Dendritic cell treated with granulocyte-macrophage colony-stimulating factor and Interleukin-4, amounts not matched to agents 40 ng/mL and 50 ng/mL, for 4 days (primary cell): ENCODE results near the gene PDIA5.
A peak's percentile ranks its signal among the peaks of the same experiment; 100 is the strongest.
"Not testable (repeated sequence)": the region's sequence is repeated elsewhere in the genome, so short reads cannot be mapped to it uniquely, and the experiment has no call there.

Experiments used
- H3K27ac Mint-ChIP-seq: one replicate; pipeline ENCODE4 v1.8.0; 2022; ENCODE audit warnings: mild to moderate bottlenecking, mixed read lengths
- H3K27me3 Mint-ChIP-seq: one replicate; pipeline ENCODE4 v1.8.0; 2022; ENCODE audit warnings: mild to moderate bottlenecking, mixed read lengths
- H3K36me3 Mint-ChIP-seq: one replicate; pipeline ENCODE4 v1.8.0; 2022; ENCODE audit warnings: low read depth, mixed read lengths
- H3K4me1 Mint-ChIP-seq: one replicate; pipeline ENCODE4 v1.8.0; 2022; ENCODE audit warnings: low read depth, mixed read lengths
- H3K4me3 Mint-ChIP-seq: one replicate; pipeline ENCODE4 v1.8.0; 2022; ENCODE audit warnings: mild to moderate bottlenecking, moderate library complexity, mixed read lengths
- H3K9me3 Mint-ChIP-seq: one replicate; pipeline ENCODE4 v1.8.0; 2022; ENCODE audit warnings: mixed read lengths
- intact Hi-C: fragments of 100-400 bp; cut with micrococcal nuclease; formaldehyde crosslinking; loops from one replicate; pipeline ENCODE4 v1.15.0; 2022

The PDIA5 gene

DNA sequence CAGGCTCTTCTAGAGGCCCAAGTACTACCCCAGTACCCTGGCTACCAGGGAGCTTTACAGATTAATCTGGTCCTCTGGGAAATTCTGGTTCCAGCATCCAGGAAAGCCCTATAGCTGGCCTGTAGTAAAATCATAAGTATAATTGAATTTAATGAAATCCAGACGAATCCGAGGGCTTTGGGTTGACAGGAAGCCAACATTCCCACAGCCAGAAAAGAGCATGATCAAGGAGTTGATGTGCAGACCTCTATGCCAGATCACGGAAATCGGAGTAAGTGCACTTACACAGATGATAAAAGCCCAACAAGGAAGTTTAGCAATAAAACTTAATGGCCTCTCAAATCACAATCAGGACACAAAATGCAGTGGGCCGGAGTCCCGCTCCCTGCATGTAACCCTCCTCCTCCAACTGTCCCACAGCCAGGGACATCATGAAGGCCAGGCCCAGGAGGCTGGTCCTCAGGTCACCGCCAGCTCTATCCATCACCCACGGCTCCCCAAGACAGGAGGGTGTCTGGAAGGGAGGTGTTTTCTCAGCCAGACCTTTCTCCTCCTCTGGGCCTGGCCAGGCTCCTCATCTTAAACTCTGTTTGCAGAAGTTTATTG, 72.1 kb downstream of the PDIA5 start:
- Mint-ChIP-seq H3K4me1 (no peaks in the 10 kb centered on the region), H3K4me3 (no peak overlapping the region), H3K36me3 (peaks cover 37% of the 10 kb centered on the region), H3K27ac (no peak overlapping the region), H3K9me3 (no peaks in the 10 kb centered on the region), H3K27me3 (no peaks in the 10 kb centered on the region)
- intact Hi-C loops, result no loop called here

DNA sequence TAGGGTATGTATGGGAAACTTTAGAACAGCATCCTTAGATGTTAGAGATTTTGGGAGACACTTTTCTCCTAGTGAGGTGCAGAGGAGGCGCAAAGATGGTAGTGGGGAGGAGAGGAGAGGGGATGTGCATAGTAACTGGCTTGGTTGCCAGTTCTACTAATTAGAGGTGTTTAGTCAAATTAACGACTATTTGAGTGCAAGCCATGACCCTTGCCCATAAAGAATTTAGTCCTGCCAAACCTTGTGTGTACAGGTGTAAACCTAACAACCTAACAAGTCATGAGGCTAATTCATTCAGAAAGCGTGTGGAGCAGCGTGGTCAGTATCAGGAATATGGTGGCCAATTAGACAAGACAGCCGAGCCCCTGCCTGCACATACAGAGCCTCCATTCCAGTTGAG, 72.7 kb downstream of the PDIA5 start:
- H3K9me3 Mint-ChIP-seq, result no peaks in the 10 kb centered on the region
- intact Hi-C loops, result no loop called here

DNA sequence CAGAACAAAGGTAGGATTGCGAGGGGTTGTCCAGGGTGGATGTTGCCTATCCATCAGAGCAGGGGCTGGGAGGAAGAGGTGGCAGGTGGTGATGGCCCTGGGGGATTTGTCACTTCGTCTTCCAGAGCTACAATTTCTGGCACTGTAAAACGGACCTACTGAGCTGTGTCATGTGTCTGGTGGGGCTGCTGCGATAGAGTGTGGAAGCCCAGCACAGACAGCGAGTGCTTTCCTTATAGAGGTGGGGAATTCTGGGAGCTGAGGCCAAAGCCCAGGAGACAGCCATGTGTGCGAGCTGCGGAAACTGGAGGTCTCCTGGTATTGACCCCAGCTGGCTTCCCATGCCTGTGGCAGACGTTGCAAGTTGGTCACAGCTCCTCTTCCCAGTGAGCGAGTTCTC, 73.7 kb downstream of the PDIA5 start:
- H3K27ac Mint-ChIP-seq, result no peak overlapping the region

More for the DNA sequence above, 72.7 kb downstream of the PDIA5 start:
- Mint-ChIP-seq H3K27me3 (no peaks in the 10 kb centered on the region), H3K36me3 (peaks cover 37% of the 10 kb centered on the region), H3K27ac (no peak overlapping the region), H3K4me1 (no peaks in the 10 kb centered on the region), H3K4me3 (no peak overlapping the region)

DNA sequence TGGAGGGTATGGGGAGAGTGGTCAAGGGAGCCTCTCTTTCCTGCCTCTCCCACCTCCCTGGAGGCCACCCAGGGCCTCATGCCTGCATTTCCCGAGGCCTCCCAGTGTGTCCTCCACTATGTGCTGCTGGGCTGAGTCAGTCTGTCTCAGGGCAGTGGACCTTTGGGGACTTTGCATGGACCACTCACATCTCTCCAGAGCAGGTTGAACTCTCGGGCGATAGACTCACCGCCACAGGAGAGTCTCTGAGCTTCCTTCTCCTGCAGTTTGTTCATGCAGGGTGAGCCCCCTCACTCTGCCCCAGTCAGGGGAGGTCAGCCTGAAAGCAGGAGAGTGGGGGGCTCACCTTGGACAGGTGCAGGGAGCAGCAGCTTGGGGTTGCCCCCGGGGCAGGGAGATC, 74.5 kb downstream of the PDIA5 start:
- H3K27me3 Mint-ChIP-seq, result no peaks in the 10 kb centered on the region
- H3K4me1 Mint-ChIP-seq, result no peaks in the 10 kb centered on the region
- no peak overlapping the region for H3K27ac Mint-ChIP-seq
- H3K4me3 Mint-ChIP-seq, result no peak overlapping the region
- H3K36me3 Mint-ChIP-seq, result peaks cover 44% of the 10 kb centered on the region
- no peaks in the 10 kb centered on the region for H3K9me3 Mint-ChIP-seq
- intact Hi-C loops, result no loop called here

More for the DNA sequence above, 73.7 kb downstream of the PDIA5 start:
- Mint-ChIP-seq H3K9me3 (no peaks in the 10 kb centered on the region), H3K4me3 (no peak overlapping the region), H3K36me3 (peaks cover 37% of the 10 kb centered on the region), H3K27me3 (no peaks in the 10 kb centered on the region), H3K4me1 (no peaks in the 10 kb centered on the region)
- intact Hi-C loops, result no loop called here

DNA sequence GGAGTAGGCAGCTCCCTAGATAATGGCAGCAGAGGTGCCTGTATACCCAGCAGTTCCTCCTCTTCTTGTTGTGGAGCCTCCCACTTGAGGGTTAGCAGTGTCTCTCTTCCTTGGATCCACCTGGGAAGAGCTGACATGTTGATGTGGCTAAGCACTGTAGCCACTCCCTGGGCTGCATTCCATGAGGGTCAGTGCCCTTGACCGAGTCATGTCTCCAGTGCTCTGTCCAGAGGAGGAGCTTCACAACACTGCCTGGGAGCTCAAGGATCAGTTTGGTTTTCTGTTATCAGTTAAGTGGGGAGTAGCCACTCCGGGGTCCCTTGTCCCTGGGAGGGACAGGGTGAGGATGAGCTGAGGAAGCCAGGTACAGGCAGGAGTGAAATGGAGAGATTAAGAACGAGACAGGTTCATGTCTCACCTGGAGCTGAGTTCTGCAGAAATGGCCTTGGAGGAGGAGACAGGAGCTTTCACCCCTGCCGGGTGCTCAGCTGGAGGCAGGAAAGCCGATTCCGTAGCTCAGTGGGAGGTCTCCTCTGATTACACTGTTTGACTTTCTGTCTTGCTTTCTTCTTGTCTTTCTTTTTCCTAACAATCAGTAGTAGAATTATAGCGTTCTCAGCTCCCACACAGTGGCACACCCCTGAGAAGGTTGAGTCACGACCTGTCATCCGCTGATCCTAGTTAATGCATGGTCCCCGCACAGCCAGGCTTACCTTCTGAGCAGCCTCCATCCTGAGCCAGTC, 77.0 kb downstream of the PDIA5 start:
- H3K9me3 Mint-ChIP-seq, result no peaks in the 10 kb centered on the region
- no peaks in the 10 kb centered on the region for H3K4me1 Mint-ChIP-seq
- no peaks in the 10 kb centered on the region for H3K27me3 Mint-ChIP-seq
- intact Hi-C loops, result no loop called here
- H3K27ac Mint-ChIP-seq, result no peak overlapping the region
- H3K36me3 Mint-ChIP-seq, result peaks cover 57% of the 10 kb centered on the region
- no peak overlapping the region for H3K4me3 Mint-ChIP-seq

DNA sequence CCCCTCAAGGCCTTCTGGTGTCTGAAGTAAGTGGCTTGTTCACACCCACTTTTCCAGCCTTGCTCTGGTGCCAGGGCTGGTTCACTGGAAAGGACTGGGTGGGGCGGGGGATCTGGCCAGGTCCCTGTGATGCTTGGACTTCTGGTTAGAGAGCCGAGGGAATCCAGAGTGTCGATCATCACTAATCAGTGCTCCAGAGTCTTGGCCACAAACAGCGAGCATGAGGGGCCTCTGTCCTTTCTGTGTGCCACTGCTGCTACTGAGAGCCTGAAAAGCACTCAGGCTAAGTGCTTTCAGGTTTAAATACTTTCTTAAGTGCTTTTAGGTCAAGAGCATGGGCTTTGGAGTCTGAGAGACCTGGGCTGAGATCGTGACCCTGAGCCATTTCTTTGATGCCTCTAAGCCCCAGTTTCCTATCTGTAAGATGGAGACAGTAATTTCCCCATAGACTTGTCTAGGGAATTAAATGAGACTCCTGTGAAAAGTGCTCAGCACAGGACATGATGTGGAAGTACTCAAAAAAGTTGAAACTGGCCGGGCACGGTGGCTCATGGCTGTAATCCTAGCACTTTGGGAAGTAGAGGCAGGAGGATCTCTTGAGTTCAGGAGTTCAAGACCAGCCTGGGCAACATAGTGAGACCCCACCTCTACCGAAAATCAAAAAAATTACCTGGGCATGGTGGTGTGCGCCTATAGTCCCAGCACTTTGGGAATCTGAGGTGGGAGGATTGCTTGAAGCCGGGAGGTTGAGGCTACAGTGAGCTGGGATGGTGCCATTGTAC, 81.1 kb downstream of the PDIA5 start:
- H3K9me3 Mint-ChIP-seq, result no peaks in the 10 kb centered on the region
- intact Hi-C loops, result no loop called here
- no peak overlapping the region for H3K27ac Mint-ChIP-seq
- no peaks in the 10 kb centered on the region for H3K27me3 Mint-ChIP-seq
- H3K4me3 Mint-ChIP-seq, result no peak overlapping the region
- peaks cover 62% of the 10 kb centered on the region for H3K36me3 Mint-ChIP-seq
- H3K4me1 Mint-ChIP-seq, result peaks cover 19% of the 10 kb centered on the region

DNA sequence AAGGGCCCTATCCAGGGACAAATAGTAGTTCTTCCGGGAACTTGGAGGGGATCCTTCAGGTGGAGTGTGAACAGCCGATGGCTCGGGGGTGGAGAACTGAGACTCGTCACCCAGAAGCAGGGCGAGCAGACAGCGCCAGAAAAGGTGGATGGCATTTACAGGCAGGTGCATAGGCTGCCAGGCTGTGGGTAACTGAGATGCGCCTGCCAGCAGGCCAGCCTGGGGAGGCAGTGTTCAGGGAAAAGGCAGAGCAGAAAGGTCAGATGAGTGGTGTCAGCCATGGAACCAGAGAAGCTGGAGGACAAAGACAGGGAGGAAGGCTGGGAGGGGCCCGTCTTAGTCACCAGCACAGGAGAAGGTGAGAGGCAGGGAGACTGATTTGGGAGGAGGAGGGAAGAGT, 81.9 kb downstream of the PDIA5 start:
- intact Hi-C loops, result no loop called here
- H3K36me3 Mint-ChIP-seq, result peaks cover 61% of the 10 kb centered on the region
- no peaks in the 10 kb centered on the region for H3K9me3 Mint-ChIP-seq
- H3K27ac Mint-ChIP-seq, result no peak overlapping the region
- H3K4me3 Mint-ChIP-seq, result no peak overlapping the region
- peaks cover 27% of the 10 kb centered on the region for H3K4me1 Mint-ChIP-seq
- H3K27me3 Mint-ChIP-seq, result no peaks in the 10 kb centered on the region

DNA sequence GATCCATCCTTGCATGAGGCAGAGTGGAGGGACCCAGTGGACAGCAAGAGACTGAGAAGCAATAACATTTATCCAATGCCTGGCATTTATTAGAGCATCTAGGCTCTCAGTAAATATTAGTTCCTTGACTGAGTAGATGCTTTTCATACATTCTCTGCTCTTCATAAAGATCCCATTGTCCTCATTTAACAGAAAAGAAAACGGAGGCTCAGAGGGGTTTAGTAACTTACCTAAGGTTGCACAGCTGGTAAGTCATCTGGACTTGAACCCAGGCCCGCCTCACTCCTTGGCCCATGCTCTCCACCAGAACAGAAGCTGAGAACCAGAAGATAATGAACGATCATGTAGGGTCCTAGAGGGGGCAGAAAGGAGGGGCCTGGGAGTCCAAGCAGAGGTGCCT, 82.7 kb downstream of the PDIA5 start:
- peaks cover 53% of the 10 kb centered on the region for H3K36me3 Mint-ChIP-seq
- peaks cover 34% of the 10 kb centered on the region for H3K4me1 Mint-ChIP-seq
- H3K27ac Mint-ChIP-seq, result no peak overlapping the region
- no peaks in the 10 kb centered on the region for H3K27me3 Mint-ChIP-seq
- no peaks in the 10 kb centered on the region for H3K9me3 Mint-ChIP-seq
- no peak overlapping the region for H3K4me3 Mint-ChIP-seq
- intact Hi-C loops, result no loop called here

DNA sequence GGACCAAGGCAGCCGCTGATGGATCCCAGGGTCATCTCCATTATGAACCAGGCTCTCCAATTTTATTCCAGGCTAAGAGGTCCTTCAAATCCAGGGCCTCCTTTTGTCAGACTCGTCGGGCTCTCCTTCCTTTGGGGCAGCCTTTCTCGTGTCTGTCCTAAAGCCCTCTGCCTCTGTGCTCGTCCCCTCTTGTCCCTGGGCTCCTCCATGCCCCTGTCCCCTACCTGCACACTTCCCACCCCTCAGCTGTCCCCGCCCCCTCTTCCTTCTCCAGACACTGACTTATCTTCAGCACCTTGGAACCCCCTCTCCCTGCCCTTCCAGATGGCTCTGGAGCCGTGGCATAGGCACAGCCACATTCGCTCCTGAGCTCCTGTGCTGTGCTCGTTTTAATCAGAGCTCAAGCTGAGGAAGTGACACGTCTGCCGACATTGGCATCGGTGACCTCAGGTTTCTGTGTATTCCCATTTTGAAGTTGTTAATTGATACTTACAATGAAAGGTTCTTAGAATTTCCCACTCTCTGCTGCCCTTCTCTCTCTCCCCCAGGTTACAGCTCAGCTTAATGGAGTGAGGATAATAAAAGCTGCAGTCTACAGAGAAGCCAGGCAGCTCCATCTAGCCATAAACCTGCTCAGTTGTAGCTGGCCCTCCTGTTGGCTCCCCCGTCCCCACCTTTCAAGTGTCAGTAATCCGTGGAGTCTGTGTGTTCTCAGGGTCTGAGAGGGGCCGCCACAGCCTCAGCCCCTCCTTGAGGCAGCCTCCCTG, 83.8 kb downstream of the PDIA5 start:
- H3K27ac Mint-ChIP-seq, result peak overlapping the region; percentile 50
- peaks cover 44% of the 10 kb centered on the region for H3K36me3 Mint-ChIP-seq
- H3K27me3 Mint-ChIP-seq, result no peaks in the 10 kb centered on the region
- H3K4me3 Mint-ChIP-seq, result no peak overlapping the region
- intact Hi-C loops, result no loop called here
- peaks cover 46% of the 10 kb centered on the region for H3K4me1 Mint-ChIP-seq
- H3K9me3 Mint-ChIP-seq, result no peaks in the 10 kb centered on the region

DNA sequence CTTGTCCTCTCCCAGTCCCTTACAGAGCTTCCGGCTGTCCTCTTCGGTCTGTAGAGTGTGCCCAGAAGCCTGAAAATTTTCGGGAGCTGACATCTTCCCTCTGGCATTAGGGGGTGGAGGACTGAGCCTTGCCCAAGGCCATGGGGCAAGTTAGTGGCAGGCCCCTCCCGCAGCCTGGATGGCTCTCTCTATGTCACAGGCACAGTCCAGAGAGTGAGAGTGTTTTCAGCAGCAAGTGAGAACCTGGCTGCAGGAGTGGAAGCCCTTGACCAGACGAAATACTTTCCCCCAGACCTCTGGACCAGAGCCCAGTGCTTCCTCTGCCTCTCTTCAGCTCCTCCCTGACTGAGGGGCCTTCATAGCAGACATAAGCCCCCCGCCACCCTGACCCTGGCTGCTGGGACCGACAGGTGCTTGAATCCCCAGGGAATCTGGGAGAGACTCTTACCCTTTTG, 84.5 kb downstream of the PDIA5 start:
- intact Hi-C loops, result no loop called here
- H3K27ac Mint-ChIP-seq, result peak overlapping the region; percentile 50
- no peaks in the 10 kb centered on the region for H3K27me3 Mint-ChIP-seq
- H3K36me3 Mint-ChIP-seq, result peaks cover 37% of the 10 kb centered on the region
- no peak overlapping the region for H3K4me3 Mint-ChIP-seq
- peaks cover 49% of the 10 kb centered on the region for H3K4me1 Mint-ChIP-seq
- no peaks in the 10 kb centered on the region for H3K9me3 Mint-ChIP-seq

DNA sequence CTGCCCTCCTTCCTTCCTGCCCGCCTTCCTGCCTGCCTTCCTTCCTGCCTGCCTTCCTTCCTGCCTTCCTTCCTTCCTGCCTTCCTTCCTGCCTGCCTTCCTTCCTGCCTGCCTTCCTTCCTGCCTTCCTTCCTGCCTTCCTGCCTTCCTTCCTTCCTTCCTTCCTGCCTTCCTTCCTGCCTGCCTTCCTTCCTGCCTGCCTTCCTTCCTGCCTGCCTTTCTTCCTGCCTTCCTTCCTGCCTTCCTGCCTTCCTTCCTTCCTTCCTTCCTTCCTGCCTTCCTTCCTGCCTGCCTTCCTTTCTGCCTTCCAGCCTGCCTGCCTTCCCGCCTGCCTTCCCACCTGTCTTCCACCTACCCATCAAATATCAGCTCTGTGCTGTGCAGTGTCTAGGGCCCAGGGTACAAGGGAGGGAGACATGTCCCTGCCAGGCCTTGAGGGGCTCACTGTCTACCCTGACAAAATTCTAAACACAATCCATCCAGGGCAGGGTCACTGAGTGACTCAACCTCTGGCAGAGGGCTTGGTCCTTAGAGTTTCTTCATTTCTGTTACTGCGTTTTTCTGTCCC, 85.1 kb downstream of the PDIA5 start:
- intact Hi-C loops, H3K9me3 Mint-ChIP-seq: not testable (repeated sequence)
- H3K36me3 Mint-ChIP-seq, result peaks cover 42% of the 10 kb centered on the region

DNA sequence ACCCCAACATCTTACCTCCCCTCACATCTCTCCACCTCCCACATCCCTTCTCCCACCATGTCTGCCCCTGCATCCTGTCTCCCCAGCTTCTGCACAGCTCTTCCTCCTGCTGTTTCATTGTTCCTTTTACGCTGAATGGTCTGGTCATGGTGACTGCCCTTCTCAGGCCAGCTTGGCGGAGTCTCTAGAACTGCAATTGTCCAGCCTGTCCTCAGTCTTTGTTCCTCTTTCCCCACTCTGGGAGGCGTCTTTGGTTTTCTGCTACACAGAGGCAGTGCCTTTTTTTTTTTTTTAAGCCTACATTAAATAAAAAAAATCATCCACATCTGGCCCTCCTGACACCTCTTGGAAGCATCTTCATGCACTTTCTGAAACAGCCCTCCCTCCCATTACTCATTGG, 85.9 kb downstream of the PDIA5 start:
- no peaks in the 10 kb centered on the region for H3K27me3 Mint-ChIP-seq
- peak overlapping the region; percentile 50 for H3K27ac Mint-ChIP-seq
- peaks cover 45% of the 10 kb centered on the region for H3K36me3 Mint-ChIP-seq
- H3K4me1 Mint-ChIP-seq, result peaks cover 49% of the 10 kb centered on the region
- H3K9me3 Mint-ChIP-seq, result no peaks in the 10 kb centered on the region
- no peak overlapping the region for H3K4me3 Mint-ChIP-seq
- intact Hi-C loops, result no loop called here

More for the DNA sequence above, 85.1 kb downstream of the PDIA5 start:
- H3K4me3 Mint-ChIP-seq, H3K27me3 Mint-ChIP-seq: not testable (repeated sequence)
- Mint-ChIP-seq H3K4me1 (peaks cover 49% of the 10 kb centered on the region), H3K27ac (peak overlapping the region; percentile 50)

DNA sequence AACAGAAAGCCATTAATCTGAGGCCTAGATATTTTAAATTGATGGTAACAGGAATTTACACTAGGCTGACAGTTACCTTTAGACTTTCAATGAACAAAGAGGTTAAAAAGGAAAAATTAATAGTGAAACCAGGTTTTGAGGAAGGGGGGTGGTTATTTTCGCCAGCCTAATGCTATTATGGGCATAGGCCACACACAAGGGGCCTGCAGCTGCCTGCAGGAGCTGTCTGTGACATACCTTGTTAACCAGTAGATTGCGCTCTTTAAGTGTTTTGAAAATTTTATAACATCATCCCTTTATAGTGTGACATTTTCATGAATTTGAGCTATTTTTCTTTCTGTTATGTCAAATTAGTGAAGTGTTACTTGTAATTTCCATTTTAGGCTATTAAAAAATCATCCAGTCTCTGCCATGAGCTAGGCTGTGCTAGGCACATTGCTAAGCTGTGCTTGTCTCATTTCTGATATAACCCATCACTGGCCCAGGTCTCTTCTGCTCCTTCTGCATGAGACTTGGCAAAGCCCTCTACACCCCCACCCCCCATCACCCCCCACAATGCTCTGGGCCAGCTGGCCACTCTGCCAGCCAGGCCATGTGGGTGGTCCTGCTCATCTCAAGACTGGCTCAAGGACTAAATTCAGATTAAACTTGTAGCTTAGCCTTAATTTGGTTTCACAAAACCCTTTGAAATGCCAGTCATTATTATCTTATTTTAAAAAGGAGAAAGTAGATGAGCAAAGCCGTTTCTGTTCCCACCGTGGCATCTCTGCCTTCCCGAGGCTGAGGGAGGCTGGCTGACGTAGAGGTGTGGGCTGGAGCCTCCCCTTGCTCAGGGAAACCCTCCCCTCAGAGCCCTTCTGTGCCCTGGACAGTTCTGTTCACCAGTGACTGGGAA, 86.5 kb downstream of the PDIA5 start:
- intact Hi-C loops, result no loop called here
- Mint-ChIP-seq H3K9me3 (no peaks in the 10 kb centered on the region), H3K4me3 (no peak overlapping the region), H3K27me3 (no peaks in the 10 kb centered on the region), H3K27ac (peak overlapping the region; percentile 50), H3K4me1 (peaks cover 54% of the 10 kb centered on the region), H3K36me3 (peaks cover 49% of the 10 kb centered on the region)
